ENCODE measurements around the gene PLEKHA7. TPM values are rescaled to one million over a fixed set of nuclear protein-coding genes. Genes with fewer than 3 reads are reported as not detected.
A peak's percentile ranks its signal among the peaks of the same experiment; 100 is the strongest.

Gene PLEKHA7, protein sequence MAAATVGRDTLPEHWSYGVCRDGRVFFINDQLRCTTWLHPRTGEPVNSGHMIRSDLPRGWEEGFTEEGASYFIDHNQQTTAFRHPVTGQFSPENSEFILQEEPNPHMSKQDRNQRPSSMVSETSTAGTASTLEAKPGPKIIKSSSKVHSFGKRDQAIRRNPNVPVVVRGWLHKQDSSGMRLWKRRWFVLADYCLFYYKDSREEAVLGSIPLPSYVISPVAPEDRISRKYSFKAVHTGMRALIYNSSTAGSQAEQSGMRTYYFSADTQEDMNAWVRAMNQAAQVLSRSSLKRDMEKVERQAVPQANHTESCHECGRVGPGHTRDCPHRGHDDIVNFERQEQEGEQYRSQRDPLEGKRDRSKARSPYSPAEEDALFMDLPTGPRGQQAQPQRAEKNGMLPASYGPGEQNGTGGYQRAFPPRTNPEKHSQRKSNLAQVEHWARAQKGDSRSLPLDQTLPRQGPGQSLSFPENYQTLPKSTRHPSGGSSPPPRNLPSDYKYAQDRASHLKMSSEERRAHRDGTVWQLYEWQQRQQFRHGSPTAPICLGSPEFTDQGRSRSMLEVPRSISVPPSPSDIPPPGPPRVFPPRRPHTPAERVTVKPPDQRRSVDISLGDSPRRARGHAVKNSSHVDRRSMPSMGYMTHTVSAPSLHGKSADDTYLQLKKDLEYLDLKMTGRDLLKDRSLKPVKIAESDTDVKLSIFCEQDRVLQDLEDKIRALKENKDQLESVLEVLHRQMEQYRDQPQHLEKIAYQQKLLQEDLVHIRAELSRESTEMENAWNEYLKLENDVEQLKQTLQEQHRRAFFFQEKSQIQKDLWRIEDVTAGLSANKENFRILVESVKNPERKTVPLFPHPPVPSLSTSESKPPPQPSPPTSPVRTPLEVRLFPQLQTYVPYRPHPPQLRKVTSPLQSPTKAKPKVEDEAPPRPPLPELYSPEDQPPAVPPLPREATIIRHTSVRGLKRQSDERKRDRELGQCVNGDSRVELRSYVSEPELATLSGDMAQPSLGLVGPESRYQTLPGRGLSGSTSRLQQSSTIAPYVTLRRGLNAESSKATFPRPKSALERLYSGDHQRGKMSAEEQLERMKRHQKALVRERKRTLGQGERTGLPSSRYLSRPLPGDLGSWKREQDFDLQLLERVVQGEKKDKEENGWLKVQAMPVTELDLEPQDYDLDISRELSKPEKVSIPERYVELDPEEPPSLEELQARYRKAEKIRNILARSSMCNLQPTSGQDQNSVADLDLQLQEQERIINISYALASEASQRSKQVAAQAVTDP
- total RNA-seq (2021; ENCODE audit: unreplicated experiment), result 7.2 TPM
- polyA plus RNA-seq (2012), result 4.5 and 6.0 TPM in 2 replicates
- percentile 53 among the genes with signal in this experiment for Bru-seq, nascent RNA
- BruChase-seq, experiment 1, labeled RNA remaining after a 6-hour chase, result percentile 41 among the genes with signal in this experiment
- percentile 47 among the genes with signal in this experiment for BruChase-seq, experiment 2, labeled RNA remaining after a 2-hour chase
- long read RNA-seq, partial matches to known transcripts, result 5 of 14 reads
- long read RNA-seq, other reads (novel, unspliced or antisense), result 7 of 14 reads

DNA sequence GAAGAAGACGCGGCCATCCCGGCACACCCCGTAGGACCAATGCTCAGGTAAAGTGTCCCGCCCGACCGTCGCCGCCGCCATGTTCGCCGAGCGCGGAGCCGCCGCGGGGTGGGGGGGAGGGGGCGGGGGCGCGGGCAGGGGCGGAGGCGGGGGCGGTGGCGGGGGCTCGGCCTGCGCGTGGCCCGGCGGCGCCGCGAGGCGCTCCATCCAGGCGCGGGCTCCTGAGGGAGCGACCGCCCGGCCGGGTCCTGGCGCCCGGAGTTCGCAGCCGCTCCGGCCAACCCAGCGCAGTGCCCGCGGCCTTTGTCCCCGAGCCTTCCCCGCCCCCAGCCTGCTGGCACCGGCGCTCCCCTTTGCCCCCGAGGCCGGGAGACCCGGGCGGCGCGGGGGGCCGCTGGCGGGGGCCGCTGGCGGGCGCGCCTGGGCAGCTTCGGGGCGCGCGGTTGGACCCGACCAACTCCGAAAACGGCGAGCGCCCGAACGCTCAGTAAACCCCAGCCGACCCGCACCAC, at the start of gene PLEKHA7:
PLEKHA7 (minus strand) TSS at position 94 of the 512 bp plus-strand sequence; CDS start at position 81, 13 bp downstream.
- ChIA-PET POLR2A (no interaction called here), CTCF (interaction anchor here (0.6 to 1.3 kb wide), 3 partner anchors 13 to 38 kb away, joined by 3 read pairs; no protein-coding TSS in a partner anchor), RAD21 (ENCODE audit: low non-redundant PET in 1 of 2, low total read pairs in 2 of 2, uncharacterized antibody in 2 of 2, unreplicated experiment in 2 of 2) (interaction anchor here in 1 of 2 experiments (0.6 kb wide), 2 partner anchors 49 to 57 kb away, joined by 4 to 12 read pairs; no protein-coding TSS in a partner anchor)
- TF ChIP-seq, protein P1, sequence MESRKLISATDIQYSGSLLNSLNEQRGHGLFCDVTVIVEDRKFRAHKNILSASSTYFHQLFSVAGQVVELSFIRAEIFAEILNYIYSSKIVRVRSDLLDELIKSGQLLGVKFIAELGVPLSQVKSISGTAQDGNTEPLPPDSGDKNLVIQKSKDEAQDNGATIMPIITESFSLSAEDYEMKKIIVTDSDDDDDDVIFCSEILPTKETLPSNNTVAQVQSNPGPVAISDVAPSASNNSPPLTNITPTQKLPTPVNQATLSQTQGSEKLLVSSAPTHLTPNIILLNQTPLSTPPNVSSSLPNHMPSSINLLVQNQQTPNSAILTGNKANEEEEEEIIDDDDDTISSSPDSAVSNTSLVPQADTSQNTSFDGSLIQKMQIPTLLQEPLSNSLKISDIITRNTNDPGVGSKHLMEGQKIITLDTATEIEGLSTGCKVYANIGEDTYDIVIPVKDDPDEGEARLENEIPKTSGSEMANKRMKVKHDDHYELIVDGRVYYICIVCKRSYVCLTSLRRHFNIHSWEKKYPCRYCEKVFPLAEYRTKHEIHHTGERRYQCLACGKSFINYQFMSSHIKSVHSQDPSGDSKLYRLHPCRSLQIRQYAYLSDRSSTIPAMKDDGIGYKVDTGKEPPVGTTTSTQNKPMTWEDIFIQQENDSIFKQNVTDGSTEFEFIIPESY (IDR thresholded peaks at IDR 0.05; ENCODE audit: extremely low read depth, insufficient replicate concordance, low read length), result no peak
- TF ChIP-seq ZFX (IDR thresholded peaks at IDR 0.05), result peak; percentile 44
- Histone ChIP-seq H3K36me3 (ENCODE audit: control insufficient read depth in 1 of 2, insufficient read depth in 2 of 2, low read length in 2 of 2) (no peaks in the 10 kb centered on the region), H3K79me2 (ENCODE audit: insufficient read depth, low read length) (no peaks in the 10 kb centered on the region), H3K9me2 (ENCODE audit: insufficient read depth) (no peaks in the 10 kb centered on the region), H2AFZ (ENCODE audit: low read depth, low read length, poor library complexity, severe bottlenecking) (peak within 1 kb of the TSS; percentile 97), H3K4me2 (ENCODE audit: low read length) (peak within 1 kb of the TSS; percentile 97), H3K9ac (ENCODE audit: low read length) (peak within 1 kb of the TSS; percentile 48), H3K9me3 (ENCODE audit: control insufficient read depth in 1 of 2, insufficient read depth in 1 of 2, low read depth in 1 of 2, low read length in 2 of 2) (no peaks in the 10 kb centered on the region), H3K4me1 (ENCODE audit: control insufficient read depth in 1 of 2, insufficient read depth in 2 of 2, low read length in 2 of 2) (peaks cover 15 to 28% of the 10 kb centered on the region in 2 experiments), H4K20me1 (ENCODE audit: insufficient read depth) (no peaks in the 10 kb centered on the region), H3K27me3 (ENCODE audit: insufficient read depth, low read length) (no peaks in the 10 kb centered on the region), H3K4me3 (replicated peaks in 1 of 2; ENCODE audit: low read depth in 1 of 2, low read length in 2 of 2) (peak within 1 kb of the TSS; percentile 65 to 69), H3K27ac (ENCODE audit: low read depth, low read length) (no peak within 1 kb of the TSS; the same call in 1 of the 2 replicates)
- intact Hi-C loops (cut with micrococcal nuclease), result loop anchor here (2.0 kb wide), 1 partner anchor 68 kb away; no protein-coding TSS in a partner anchor
- no peak for DNase-seq (ENCODE audit: low read depth, low spot score)
- no TSS peak for BruUV-seq (replicated peaks)
- ATAC-seq, result peak; percentile 45
